Uterus (tissue), 4 donors: ENCODE data around the gene ATP8A2. TPM values are rescaled to one million over a fixed set of nuclear protein-coding genes. Genes with fewer than 3 reads are reported as not detected.

Source experiments
- DNase-seq, 2 donors: peaks; one replicate each; pipeline ENCODE4 v3.0.0-alpha.2; 2019 to 2020
- H3K27ac ChIP-seq, 2 donors: fragments of 200-600 bp; sonication (generic); 1 replicate in 1 of 2; 2 replicates in 1 of 2; pipeline ENCODE4 v1.5.1; 2016 to 2018
- H3K27me3 ChIP-seq, 2 donors: fragments of 200-600 bp; sonication (generic); one replicate each; pipeline ENCODE4 v1.5.1; 2018 to 2019; ENCODE audit warnings: control low read depth in 1 of 2
- H3K36me3 ChIP-seq, 2 donors: fragments of 200-600 bp; sonication (generic); one replicate each; pipeline ENCODE4 v1.5.1; 2019; ENCODE audit warnings: control low read depth in 1 of 2
- H3K4me1 ChIP-seq, 2 donors: fragments of 200-600 bp; sonication (generic); one replicate each; pipeline ENCODE4 v1.5.1; 2018 to 2019; ENCODE audit warnings: control low read depth in 1 of 2
- H3K4me3 ChIP-seq, 2 donors: fragments of 200-600 bp; sonication (generic); 1 replicate in 1 of 2; 2 replicates in 1 of 2; pipeline ENCODE4 v1.5.1; 2018 to 2019; ENCODE audit warnings: mild to moderate bottlenecking in 1 of 2
- H3K9me3 ChIP-seq, 2 donors: fragments of 200-600 bp; sonication (generic); one replicate each; pipeline ENCODE4 v1.5.1; 2019; ENCODE audit warnings: control low read depth in 1 of 2
- POLR2A ChIP-seq, 2 donors: fragments of 450-650 bp; IDR thresholded peaks; one replicate each; pipeline ENCODE4 v1.6.1; 2016; ENCODE audit warnings: antibody characterized with exemption in 2 of 2, mild to moderate bottlenecking in 1 of 2, moderate library complexity in 1 of 2
- intact Hi-C: fragments of 100-400 bp; cut with DNase I; formaldehyde crosslinking; loops from one replicate; pipeline ENCODE4 v1.15.1; 2023; ENCODE audit warnings: low total_unique reads
- total RNA-seq, 4 donors: library from RNA; depleted of rRNA in 3 of 4; stranded (reverse); fragments of >200 nt in 3 of 4; gene quantifications; one replicate each; pipeline versions ENCODE4 v1.1.0 to v1.2.4, GENCODE V29; 2014 to 2023
- TF ChIP-seq, protein P1 (sequence below), 4 experiments: fragments of 200-600 bp in 2 of 4; fragments of 450-650 bp in 2 of 4; sonication (generic) in 2 of 4; IDR thresholded peaks; one replicate each; pipeline ENCODE4 v1.5.1; 2016 to 2019; ENCODE audit warnings: antibody characterized with exemption in 4 of 4, mild to moderate bottlenecking in 2 of 4, moderate library complexity in 1 of 4
- donor health status: DM: yes; HTN: yes; CAD: no.

Gene ATP8A2
- total RNA-seq, 4 donors from 2014 or later = 0.64 to 21.4 TPM; not detected in 2

DNA sequence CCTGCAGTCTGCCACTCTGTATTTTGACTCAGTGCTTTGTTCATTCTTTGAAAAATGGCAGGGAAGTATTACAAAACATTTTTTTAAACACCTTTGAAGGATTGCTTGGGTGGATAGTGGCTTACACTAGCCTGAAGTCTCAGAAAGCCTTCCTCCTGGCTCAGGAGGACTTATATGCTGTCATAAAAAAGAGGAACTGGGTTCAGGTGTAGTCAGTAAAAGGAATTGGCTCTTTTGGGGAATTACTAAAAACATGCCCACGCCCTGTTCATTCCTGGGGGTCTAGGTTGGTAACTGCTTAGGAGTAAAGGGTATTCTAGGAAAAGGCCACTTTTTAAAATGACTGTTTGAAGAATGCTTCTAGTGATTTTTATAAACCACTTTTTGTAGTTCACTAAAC, 493.2 kb downstream of the ATP8A2 start:
- no peaks in the 10 kb centered on the region for H3K4me1 ChIP-seq
- H3K9me3 ChIP-seq = no peaks in the 10 kb centered on the region
- no peak overlapping the region for H3K27ac ChIP-seq
- TF ChIP-seq POLR2A (IDR thresholded peaks at IDR 0.05) = no peak
- TF ChIP-seq, protein P1, sequence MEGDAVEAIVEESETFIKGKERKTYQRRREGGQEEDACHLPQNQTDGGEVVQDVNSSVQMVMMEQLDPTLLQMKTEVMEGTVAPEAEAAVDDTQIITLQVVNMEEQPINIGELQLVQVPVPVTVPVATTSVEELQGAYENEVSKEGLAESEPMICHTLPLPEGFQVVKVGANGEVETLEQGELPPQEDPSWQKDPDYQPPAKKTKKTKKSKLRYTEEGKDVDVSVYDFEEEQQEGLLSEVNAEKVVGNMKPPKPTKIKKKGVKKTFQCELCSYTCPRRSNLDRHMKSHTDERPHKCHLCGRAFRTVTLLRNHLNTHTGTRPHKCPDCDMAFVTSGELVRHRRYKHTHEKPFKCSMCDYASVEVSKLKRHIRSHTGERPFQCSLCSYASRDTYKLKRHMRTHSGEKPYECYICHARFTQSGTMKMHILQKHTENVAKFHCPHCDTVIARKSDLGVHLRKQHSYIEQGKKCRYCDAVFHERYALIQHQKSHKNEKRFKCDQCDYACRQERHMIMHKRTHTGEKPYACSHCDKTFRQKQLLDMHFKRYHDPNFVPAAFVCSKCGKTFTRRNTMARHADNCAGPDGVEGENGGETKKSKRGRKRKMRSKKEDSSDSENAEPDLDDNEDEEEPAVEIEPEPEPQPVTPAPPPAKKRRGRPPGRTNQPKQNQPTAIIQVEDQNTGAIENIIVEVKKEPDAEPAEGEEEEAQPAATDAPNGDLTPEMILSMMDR (IDR thresholded peaks at IDR 0.05) = no peak
- no peak overlapping the region for H3K4me3 ChIP-seq
- intact Hi-C loops = no loop called here
- no peak for DNase-seq
- no peaks in the 10 kb centered on the region for H3K36me3 ChIP-seq
- no peaks in the 10 kb centered on the region for H3K27me3 ChIP-seq

DNA sequence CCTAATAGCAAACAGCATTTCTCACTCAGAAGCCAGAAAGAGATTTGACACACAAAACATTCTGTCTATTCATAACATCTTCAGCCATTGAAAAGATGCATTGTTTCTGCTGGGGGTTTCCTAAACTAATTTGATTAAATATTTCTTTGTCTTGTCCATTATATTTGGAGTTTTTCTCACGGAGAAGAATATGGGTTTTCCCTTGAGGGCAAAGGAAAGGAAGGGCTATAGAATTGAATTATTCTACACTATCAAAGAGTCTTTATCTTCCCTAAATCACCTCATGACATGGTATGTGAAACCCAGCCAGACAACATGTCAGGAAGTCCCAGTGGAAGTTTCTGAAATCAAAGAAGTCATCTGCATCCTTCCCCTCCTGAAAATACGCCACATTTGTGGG, 493.6 kb downstream of the ATP8A2 start:
- intact Hi-C loops = no loop called here
- no peaks in the 10 kb centered on the region for H3K27me3 ChIP-seq

DNA sequence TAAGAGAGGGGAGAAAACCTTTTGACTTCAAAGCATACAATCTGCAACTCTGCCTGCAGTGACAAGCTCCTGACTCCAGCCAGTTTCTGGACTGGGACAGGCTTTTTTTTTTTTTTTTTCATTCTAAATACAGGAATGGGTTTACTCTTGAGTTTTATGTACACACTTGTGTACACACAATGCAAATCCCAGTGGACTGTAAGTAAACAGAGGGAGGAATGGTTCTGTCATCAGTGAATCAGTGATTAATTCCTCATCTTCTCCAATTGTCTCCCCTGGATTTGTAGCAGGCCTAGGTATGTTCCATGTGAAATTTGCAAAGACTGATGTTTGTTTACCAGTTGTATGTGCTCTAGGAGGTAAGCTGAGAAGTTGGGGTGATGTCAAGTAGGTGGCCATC, 495.3 kb downstream of the ATP8A2 start:
- intact Hi-C loops = no loop called here
- DNase-seq = no peak
- H3K27me3 ChIP-seq = no peaks in the 10 kb centered on the region

More for the DNA sequence above, 493.6 kb downstream of the ATP8A2 start:
- no peak overlapping the region for H3K27ac ChIP-seq
- no peaks in the 10 kb centered on the region for H3K9me3 ChIP-seq
- TF ChIP-seq, protein P1 (IDR thresholded peaks at IDR 0.05) = no peak
- TF ChIP-seq POLR2A (IDR thresholded peaks at IDR 0.05) = no peak
- no peaks in the 10 kb centered on the region for H3K4me1 ChIP-seq
- no peak overlapping the region for H3K4me3 ChIP-seq
- no peak for DNase-seq
- H3K36me3 ChIP-seq = no peaks in the 10 kb centered on the region

DNA sequence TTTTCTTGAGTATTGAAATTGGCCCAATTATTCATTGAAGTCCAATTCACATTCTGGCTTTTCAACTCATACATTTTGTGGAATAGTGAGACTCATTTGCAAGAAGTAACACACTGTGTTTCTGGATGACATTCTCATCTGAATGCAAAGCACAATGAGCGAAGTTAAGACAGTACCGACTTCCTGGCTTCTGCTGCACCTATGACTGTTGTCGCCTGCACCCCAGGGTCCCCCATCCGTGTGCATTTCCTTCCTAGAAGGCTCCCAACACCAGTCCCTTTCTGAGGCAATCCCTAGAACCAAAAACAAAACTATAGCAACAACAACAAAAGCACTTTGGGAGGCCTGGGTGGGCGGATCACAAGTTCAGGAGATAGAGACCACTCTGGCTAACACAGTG, 496.7 kb downstream of the ATP8A2 start:
- TF ChIP-seq, protein P1 (IDR thresholded peaks at IDR 0.05) = no peak
- no peak for TF ChIP-seq POLR2A (IDR thresholded peaks at IDR 0.05)
- H3K4me3 ChIP-seq = no peak overlapping the region
- no peaks in the 10 kb centered on the region for H3K4me1 ChIP-seq
- intact Hi-C loops = no loop called here
- H3K9me3 ChIP-seq = no peaks in the 10 kb centered on the region
- no peaks in the 10 kb centered on the region for H3K36me3 ChIP-seq
- no peak overlapping the region for H3K27ac ChIP-seq
- no peak for DNase-seq
- no peaks in the 10 kb centered on the region for H3K27me3 ChIP-seq

More for the DNA sequence above, 495.3 kb downstream of the ATP8A2 start:
- Histone ChIP-seq H3K9me3 (no peaks in the 10 kb centered on the region), H3K4me3 (no peak overlapping the region), H3K27ac (no peak overlapping the region), H3K36me3 (no peaks in the 10 kb centered on the region), H3K4me1 (no peaks in the 10 kb centered on the region)
- TF ChIP-seq POLR2A (IDR thresholded peaks at IDR 0.05) = no peak
- TF ChIP-seq, protein P1 (IDR thresholded peaks at IDR 0.05) = no peak

DNA sequence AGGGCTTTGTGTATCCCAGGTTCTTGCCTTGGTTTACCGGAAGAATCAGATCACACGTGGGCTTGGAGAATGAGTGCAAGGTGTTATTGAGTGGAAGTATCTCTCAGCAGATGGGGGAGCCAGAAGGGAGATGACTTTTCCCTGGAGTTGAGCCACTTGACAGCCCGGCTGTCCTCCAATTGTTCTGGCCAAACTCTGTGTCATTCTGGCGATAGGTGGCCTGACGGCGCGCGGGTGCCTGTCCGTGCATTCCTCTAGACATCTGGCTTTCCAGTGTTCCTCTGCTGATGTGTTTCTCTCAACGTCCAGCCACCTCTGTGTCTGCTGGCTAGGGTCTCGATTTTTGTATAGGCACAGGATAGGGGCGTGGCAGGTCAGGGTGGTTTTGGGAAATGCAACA, 498.2 kb downstream of the ATP8A2 start:
- Histone ChIP-seq H3K36me3 (no peaks in the 10 kb centered on the region), H3K27me3 (no peaks in the 10 kb centered on the region), H3K4me3 (no peak overlapping the region), H3K9me3 (no peaks in the 10 kb centered on the region), H3K27ac (no peak overlapping the region), H3K4me1 (no peaks in the 10 kb centered on the region)
- intact Hi-C loops = no loop called here
- TF ChIP-seq, protein P1 (IDR thresholded peaks at IDR 0.05) = no peak
- no peak for TF ChIP-seq POLR2A (IDR thresholded peaks at IDR 0.05)
- no peak for DNase-seq
